Measurements from ENCODE around the gene SUPT4H1.

SUPT4H1 gene

GRCh38 chr17:58335061-58335731, 16.8 kb downstream of the SUPT4H1 start:
- no peak for DNase-seq
- H3K27ac ChIP-seq: no peak overlapping the region
- H3K4me3 ChIP-seq (ENCODE audit: low read depth, low read length): no peak overlapping the region

GRCh38 chr17:58334661-58335060, 17.3 kb downstream of the SUPT4H1 start:
- Histone ChIP-seq H3K27me3 (replicated peaks) (no peaks in the 10 kb centered on the region), H3K4me3 (ENCODE audit: low read depth, low read length) (no peak overlapping the region), H3K36me3 (replicated peaks) (no peaks in the 10 kb centered on the region), H3K27ac (no peak overlapping the region)
- in situ Hi-C loops (cut with HindIII; ENCODE audit: low pct_ligation_motif_present, low sequenced_read_pairs): no loop called here
- DNase-seq: no peak
- TF ChIP-seq CTCF (IDR thresholded peaks at IDR 0.05; ENCODE audit: low read depth, low read length, missing control alignments): no peak

More at GRCh38 chr17:58335061-58335731, 16.8 kb downstream of the SUPT4H1 start:
- Histone ChIP-seq H3K36me3 (replicated peaks) (no peaks in the 10 kb centered on the region), H3K27me3 (replicated peaks) (no peaks in the 10 kb centered on the region)
- in situ Hi-C loops (cut with HindIII; ENCODE audit: low pct_ligation_motif_present, low sequenced_read_pairs): no loop called here
- no peak for TF ChIP-seq CTCF (IDR thresholded peaks at IDR 0.05; ENCODE audit: low read depth, low read length, missing control alignments)

GRCh38 chr17:58334256-58334655, 17.7 kb downstream of the SUPT4H1 start:
- TF ChIP-seq CTCF (IDR thresholded peaks at IDR 0.05; ENCODE audit: low read depth, low read length, missing control alignments): no peak
- Histone ChIP-seq H3K4me3 (ENCODE audit: low read depth, low read length) (no peak overlapping the region), H3K27ac (no peak overlapping the region), H3K27me3 (replicated peaks) (no peaks in the 10 kb centered on the region), H3K36me3 (replicated peaks) (no peaks in the 10 kb centered on the region)
- no peak for DNase-seq
- in situ Hi-C loops (cut with HindIII; ENCODE audit: low pct_ligation_motif_present, low sequenced_read_pairs): no loop called here

- H3K27ac ChIP-seq: no peak overlapping the region
These were observed 18.2 kb downstream of the SUPT4H1 start for GRCh38 chr17:58333736-58334207.

GRCh38 chr17:58332778-58333735, 18.9 kb downstream of the SUPT4H1 start:
- no peak for DNase-seq
- no peak for TF ChIP-seq CTCF (IDR thresholded peaks at IDR 0.05; ENCODE audit: low read depth, low read length, missing control alignments)
- Histone ChIP-seq H3K36me3 (replicated peaks) (no peaks in the 10 kb centered on the region), H3K27ac (no peak overlapping the region), H3K4me3 (ENCODE audit: low read depth, low read length) (no peak overlapping the region), H3K27me3 (replicated peaks) (peaks cover 7% of the 10 kb centered on the region)
- in situ Hi-C loops (cut with HindIII; ENCODE audit: low pct_ligation_motif_present, low sequenced_read_pairs): no loop called here

More at GRCh38 chr17:58333736-58334207, 18.2 kb downstream of the SUPT4H1 start:
- Histone ChIP-seq H3K36me3 (replicated peaks) (no peaks in the 10 kb centered on the region), H3K4me3 (ENCODE audit: low read depth, low read length) (no peak overlapping the region), H3K27me3 (replicated peaks) (peaks cover 4% of the 10 kb centered on the region)
- no peak for TF ChIP-seq CTCF (IDR thresholded peaks at IDR 0.05; ENCODE audit: low read depth, low read length, missing control alignments)
- in situ Hi-C loops (cut with HindIII; ENCODE audit: low pct_ligation_motif_present, low sequenced_read_pairs): no loop called here
- DNase-seq: no peak
